NOMO-1 treated with dmso at 0.1 percent for 144 hours (cell line): ENCODE data around the gene FAM193B.

Experiments
- DNase-seq: peaks from one replicate; lab custom pipeline; 2025; ENCODE audit not compliant: unreplicated experiment; lab: John Stamatoyannopoulos, UW

FAM193B gene

GRCh38 chr5:177472460-177473442, 81.6 kb downstream of the FAM193B start:
- no peak for DNase-seq

- no peak for DNase-seq
Observed at GRCh38 chr5:177471610-177472356, 82.6 kb downstream of the FAM193B start.

DNA sequence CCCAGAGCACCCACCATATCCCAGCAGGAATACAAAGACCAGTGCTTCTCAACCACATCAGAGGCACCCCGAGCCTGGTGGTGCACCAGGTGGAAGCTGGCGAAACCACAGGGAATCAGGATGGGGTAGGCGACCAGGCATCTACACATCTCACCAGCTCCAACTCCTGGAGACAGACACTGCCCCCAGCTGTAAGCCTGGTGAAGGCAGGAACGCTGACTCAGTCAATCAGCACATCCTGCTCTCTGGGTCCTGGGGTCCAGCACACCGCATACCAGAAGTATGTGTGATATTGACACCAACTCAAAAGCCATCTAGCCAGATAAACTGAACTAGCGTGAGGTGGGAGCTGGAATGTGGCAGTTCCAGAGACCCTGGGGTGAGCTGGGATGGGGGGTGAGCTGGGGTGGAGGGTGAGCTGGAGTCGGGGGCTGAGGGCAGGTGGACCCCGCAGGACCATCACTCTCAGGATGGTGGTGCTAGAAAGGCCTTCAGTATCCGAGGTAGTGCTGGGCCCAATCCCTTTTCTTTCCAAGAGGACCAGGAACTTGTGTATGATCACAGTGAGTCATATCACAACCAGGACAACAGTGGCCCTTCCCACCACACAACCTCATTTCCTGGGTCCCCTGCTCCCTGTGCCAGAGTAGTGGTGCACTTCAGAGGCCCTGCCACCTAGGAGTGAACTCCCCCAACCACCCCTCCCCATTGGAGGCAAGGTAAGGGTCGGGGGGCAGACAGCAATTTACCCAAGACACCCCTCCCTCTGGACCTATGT, 83.4 kb downstream of the FAM193B start:
- DNase-seq, result no peak
